Activated naive CD4-positive, alpha-beta T cell treated with anti-CD3 and anti-CD28 coated beads, Interleukin-2, amount 10 ng/mL, durations not matched to agents 5 hours and 36 hours (primary cell): ENCODE measurements around the gene ALDH5A1. TPM values are rescaled to one million over a fixed set of nuclear protein-coding genes. Genes with fewer than 3 reads are reported as not detected.

Source experiments
- total RNA-seq, 2 experiments: library from RNA; stranded (reverse); gene quantifications; one replicate each; pipeline ENCODE4 v1.2.3, GENCODE V29; 2021

The ALDH5A1 gene
- total RNA-seq, result 1 to 10 TPM; 3.6 to 4.5 TPM

GRCh38 chr6:24494821-24495795 is at the start of gene ALDH5A1:
Gene ALDH5A1, plus strand, starts transcription at chr6:24494969. Its CDS starts 28 bp downstream, at chr6:24494997.

GRCh38 chr6:24489470-24489869 is 5.3 kb upstream of the ALDH5A1 start, which contains the start of gene GPLD1:
Gene GPLD1, minus strand, starts transcription at chr6:24489578. Its CDS starts 67 bp downstream, at chr6:24489511.

Other genes starting within 250 kb of the ALDH5A1 start
- gene DCDC2, start 136.9 kb upstream of the ALDH5A1 start, total RNA-seq, result not detected
- 10 to 100 TPM; 17.3 to 19.0 TPM for gene MRS2, start 92.0 kb upstream of the ALDH5A1 start, total RNA-seq
- gene GPLD1, start 5.4 kb upstream of the ALDH5A1 start, total RNA-seq, result not detected
- under 1 TPM; 0.05 TPM for gene KIAA0319, start 151.2 kb downstream of the ALDH5A1 start, total RNA-seq
- 10 to 100 TPM; 37.6 to 37.7 TPM for gene TDP2, start 171.9 kb downstream of the ALDH5A1 start, total RNA-seq
- 10 to 100 TPM; 13.4 to 14.4 TPM for gene ACOT13, start 172.1 kb downstream of the ALDH5A1 start, total RNA-seq
- gene C6orf62, start 224.2 kb downstream of the ALDH5A1 start, total RNA-seq, result 100 to 1,000 TPM; 127 TPM